Naive thymus-derived CD4-positive, alpha-beta T cell (primary cell): Measurements from ENCODE around the gene ANKRD33. TPM values are rescaled to one million over a fixed set of nuclear protein-coding genes. Genes with fewer than 3 reads are reported as not detected.

Experiments used
- ATAC-seq: fragments of 150-1000 bp; cut with Tn5 transposase; 2 replicates; pipeline ENCODE4 v1.10.0; 2021; ENCODE audit warnings: mild to moderate bottlenecking, moderate library complexity
- CTCF ChIA-PET: fragments of 350-600 bp; sonication (Branson Sonifier 250); formaldehyde crosslinking; loops from one replicate; lab custom pipeline; 2021; ENCODE audit warnings: antibody characterized with exemption; lab: Charles Lee
- POLR2A ChIA-PET: fragments of 350-600 bp; sonication (Branson Sonifier 250); formaldehyde crosslinking; loops from one replicate; lab custom pipeline; 2021; ENCODE audit warnings: antibody characterized with exemption, inconsistent platforms; lab: Charles Lee
- DNase-seq, 9 donors: peaks; one replicate each; pipeline versions ENCODE4 v3.0.0 to v3.0.0-alpha.2; 2020 to 2022; ENCODE audit warnings: mixed read lengths in 1 of 9
- H3K27ac ChIP-seq: one replicate; pipeline ENCODE4 v1.7.0; 2013; ENCODE audit warnings: mild to moderate bottlenecking, low read depth, low read length, moderate library complexity
- H3K27me3 ChIP-seq, 2 donors: one replicate each; pipeline ENCODE4 v1.7.0; 2013; ENCODE audit warnings: low read length in 2 of 2, mild to moderate bottlenecking in 2 of 2, moderate library complexity in 2 of 2; ENCODE audit not compliant: control insufficient read depth in 2 of 2, insufficient read depth in 2 of 2
- H3K36me3 ChIP-seq, 3 experiments: 1 replicate in 2 of 3; 2 replicates in 1 of 3; pipeline ENCODE4 v1.7.0; 2013; ENCODE audit warnings: low read length in 3 of 3, mild to moderate bottlenecking in 3 of 3, moderate library complexity in 1 of 3; ENCODE audit not compliant: insufficient read depth in 3 of 3, control insufficient read depth in 2 of 3
- H3K4me1 ChIP-seq, 2 donors: one replicate each; pipeline ENCODE4 v1.7.0; 2013; ENCODE audit warnings: low read length in 2 of 2, mild to moderate bottlenecking in 2 of 2, moderate library complexity in 1 of 2; ENCODE audit not compliant: control insufficient read depth in 2 of 2, insufficient read depth in 2 of 2
- H3K4me3 ChIP-seq: 2 replicates; pipeline ENCODE4 v1.7.0; 2013; ENCODE audit warnings: mild to moderate bottlenecking, low read length
- H3K9me3 ChIP-seq, 3 experiments: 1 replicate in 2 of 3; 2 replicates in 1 of 3; pipeline ENCODE4 v1.7.0; 2013; ENCODE audit warnings: low read length in 3 of 3; ENCODE audit not compliant: control insufficient read depth in 2 of 3
- H3K27ac Mint-ChIP-seq, 9 donors: one replicate each; pipeline ENCODE4 v1.8.0; 2020 to 2022; ENCODE audit warnings: mixed read lengths in 9 of 9, mild to moderate bottlenecking in 8 of 9, moderate library complexity in 5 of 9, inconsistent platforms in 2 of 9
- H3K27me3 Mint-ChIP-seq, 5 donors: one replicate each; pipeline ENCODE4 v1.8.0; 2021 to 2022; ENCODE audit warnings: mixed read lengths in 5 of 5, mild to moderate bottlenecking in 1 of 5
- H3K36me3 Mint-ChIP-seq, 5 donors: one replicate each; pipeline ENCODE4 v1.8.0; 2020 to 2022; ENCODE audit warnings: mixed read lengths in 5 of 5, mild to moderate bottlenecking in 3 of 5, inconsistent platforms in 1 of 5
- H3K4me1 Mint-ChIP-seq, 7 donors: one replicate each; pipeline ENCODE4 v1.8.0; 2020 to 2022; ENCODE audit warnings: mixed read lengths in 7 of 7, mild to moderate bottlenecking in 3 of 7, inconsistent platforms in 1 of 7
- H3K4me3 Mint-ChIP-seq, 10 donors: one replicate each; pipeline ENCODE4 v1.8.0; 2020 to 2022; ENCODE audit warnings: mild to moderate bottlenecking in 10 of 10, mixed read lengths in 10 of 10, moderate library complexity in 6 of 10, inconsistent platforms in 2 of 10
- H3K9me3 Mint-ChIP-seq, 11 donors: one replicate each; pipeline ENCODE4 v1.8.0; 2020 to 2022; ENCODE audit warnings: mixed read lengths in 11 of 11, mild to moderate bottlenecking in 4 of 11, inconsistent platforms in 1 of 11, moderate library complexity in 1 of 11
- intact Hi-C, 2 donors: fragments of 100-400 bp; cut with micrococcal nuclease; formaldehyde crosslinking; loops; one replicate each; pipeline ENCODE4 v1.15.1; 2023
- polyA plus RNA-seq, 2 donors: library from polyadenylated mRNA; unstranded; fragments of 300-500 nt; fragmentation: Illumina TruSeq; gene quantifications; one replicate each; pipeline ENCODE4 v1.2.3, GENCODE V29; 2021
- total RNA-seq, 6 experiments: library from RNA in 5 of 6; stranded (reverse) in 5 of 6; gene quantifications; 1 replicate in 5 of 6; 2 replicates in 1 of 6; pipeline ENCODE4 v1.2.3 and lab custom pipeline; 2021 to 2026

Gene ANKRD33
- total and polyA plus RNA-seq, 7 experiments from 2014 or later = not detected

GRCh38 chr12:51904951-51905470 lies 17.1 kb downstream of the ANKRD33 start:
- no peak overlapping the region for H3K4me3 Mint-ChIP-seq
- Histone ChIP-seq H3K27me3 (peaks cover 0 to 4% of the 10 kb centered on the region in 2 donors), H3K36me3 (no peaks in the 10 kb centered on the region), H3K9me3 (no peaks in the 10 kb centered on the region), H3K27ac (no peak overlapping the region), H3K4me1 (no peaks in the 10 kb centered on the region), H3K4me3 (no peak overlapping the region)
- peaks cover 0 to 9% (median 4%) of the 10 kb centered on the region in 7 donors for H3K4me1 Mint-ChIP-seq
- H3K27ac Mint-ChIP-seq = no peak overlapping the region
- H3K27me3 Mint-ChIP-seq = peaks cover 21 to 49% (median 23%) of the 10 kb centered on the region in 5 donors
- intact Hi-C loops = no loop called here
- ChIA-PET CTCF (no interaction called here), POLR2A (interaction anchor here (0.9 kb wide), 1 partner anchor 19 kb away, joined by 3 read pairs; no protein-coding TSS in a partner anchor)
- no peaks in the 10 kb centered on the region for H3K36me3 Mint-ChIP-seq
- DNase-seq = no peak
- ATAC-seq = no peak
- peaks cover 0 to 2% (median 0%) of the 10 kb centered on the region in 11 donors for H3K9me3 Mint-ChIP-seq

GRCh38 chr12:51905471-51906429 lies 17.8 kb downstream of the ANKRD33 start:
- Mint-ChIP-seq H3K4me1 (peaks cover 0 to 9% (median 4%) of the 10 kb centered on the region in 7 donors), H3K4me3 (peak overlapping the region in 1 of 10 donors; percentile 7), H3K9me3 (peaks cover 0 to 2% (median 0%) of the 10 kb centered on the region in 11 donors), H3K27ac (no peak overlapping the region), H3K27me3 (peaks cover 21 to 52% (median 23%) of the 10 kb centered on the region in 5 donors), H3K36me3 (no peaks in the 10 kb centered on the region)
- ChIA-PET CTCF (no interaction called here), POLR2A (interaction anchor here (0.5 to 0.9 kb wide), 2 partner anchors 20 to 119 kb away, joined by 3 read pairs; no protein-coding TSS in a partner anchor)
- no peak for ATAC-seq
- Histone ChIP-seq H3K9me3 (no peaks in the 10 kb centered on the region), H3K4me3 (no peak overlapping the region), H3K27ac (no peak overlapping the region), H3K4me1 (no peaks in the 10 kb centered on the region), H3K36me3 (no peaks in the 10 kb centered on the region), H3K27me3 (peaks cover 0 to 4% of the 10 kb centered on the region in 2 donors)
- intact Hi-C loops = no loop called here
- DNase-seq = no peak

GRCh38 chr12:51906430-51907082 lies 18.7 kb downstream of the ANKRD33 start:
- intact Hi-C loops = no loop called here
- Mint-ChIP-seq H3K27ac (no peak overlapping the region), H3K9me3 (peaks cover 0 to 2% (median 0%) of the 10 kb centered on the region in 11 donors), H3K4me3 (peak overlapping the region in 1 of 10 donors; percentile 7), H3K27me3 (peaks cover 21 to 51% (median 23%) of the 10 kb centered on the region in 5 donors), H3K4me1 (peaks cover 0 to 9% (median 4%) of the 10 kb centered on the region in 7 donors), H3K36me3 (no peaks in the 10 kb centered on the region)
- DNase-seq (no peak), ATAC-seq (no peak)
- POLR2A ChIA-PET = no interaction called here
- Histone ChIP-seq H3K4me1 (no peaks in the 10 kb centered on the region), H3K4me3 (no peak overlapping the region), H3K27me3 (peaks cover 0 to 4% of the 10 kb centered on the region in 2 donors), H3K9me3 (no peaks in the 10 kb centered on the region), H3K36me3 (no peaks in the 10 kb centered on the region), H3K27ac (no peak overlapping the region)
- CTCF ChIA-PET = no interaction called here

- Histone ChIP-seq H3K4me3 (no peak within 1 kb of the TSS), H3K27me3 (peaks cover 0 to 4% of the 10 kb centered on the region in 2 donors), H3K36me3 (no peaks in the 10 kb centered on the region), H3K4me1 (no peaks in the 10 kb centered on the region), H3K9me3 (no peaks in the 10 kb centered on the region), H3K27ac (no peak within 1 kb of the TSS)
- Mint-ChIP-seq H3K27me3 (peaks cover 21 to 49% (median 23%) of the 10 kb centered on the region in 5 donors), H3K9me3 (peaks cover 0 to 2% (median 0%) of the 10 kb centered on the region in 11 donors), H3K36me3 (no peaks in the 10 kb centered on the region), H3K27ac (peak within 1 kb of the TSS in 1 of 9 donors; percentile 24), H3K4me1 (peaks cover 0 to 9% (median 6%) of the 10 kb centered on the region in 7 donors), H3K4me3 (peak within 1 kb of the TSS in 6 of 10 donors; percentile 15 to 73 (median 30))
- DNase-seq (no peak), ATAC-seq (peak; percentile 21)
- intact Hi-C loops = no loop called here
- CTCF ChIA-PET = no interaction called here
- POLR2A ChIA-PET = no interaction called here
Observed at GRCh38 chr12:51907083-51907855, 19.4 kb downstream of the ANKRD33 start, which contains the start of gene ACVRL1. Gene ACVRL1, plus strand, starts transcription at chr12:51907504. Its CDS starts 4,971 bp downstream, at chr12:51912475.

- H3K36me3 ChIP-seq = no peaks in the 10 kb centered on the region
- Mint-ChIP-seq H3K27ac (peak overlapping the region in 1 of 9 donors; percentile 24), H3K4me1 (peaks cover 0 to 9% (median 6%) of the 10 kb centered on the region in 7 donors), H3K4me3 (peak overlapping the region in 6 of 10 donors; percentile 15 to 73 (median 30)), H3K27me3 (peaks cover 21 to 49% (median 23%) of the 10 kb centered on the region in 5 donors), H3K36me3 (no peaks in the 10 kb centered on the region), H3K9me3 (peaks cover 0 to 2% (median 0%) of the 10 kb centered on the region in 11 donors)
- ChIA-PET CTCF (no interaction called here), POLR2A (no interaction called here)
- ATAC-seq (no peak), DNase-seq (no peak)
- no peak overlapping the region for H3K4me3 ChIP-seq
- H3K27me3 ChIP-seq = peaks cover 0 to 4% of the 10 kb centered on the region in 2 donors
- intact Hi-C loops = no loop called here
- H3K9me3 ChIP-seq = no peaks in the 10 kb centered on the region
- no peaks in the 10 kb centered on the region for H3K4me1 ChIP-seq
- no peak overlapping the region for H3K27ac ChIP-seq
Observed at GRCh38 chr12:51907856-51908425, 20.0 kb downstream of the ANKRD33 start.
